Stimulated activated CD8-positive, alpha-beta memory T cell treated with anti-CD3 and anti-CD28 coated beads, Interleukin-12 subunit alpha, Interleukin-12 subunit beta, amount 100 ng/mL, for 24 hours (primary cell): ENCODE data around the gene SLCO3A1.

Experiments
- DNase-seq: peaks from one replicate; pipeline ENCODE4 v3.0.0-alpha.2; 2020; ENCODE audit errors: extremely low read depth

SLCO3A1 gene

GRCh38 chr15:92003515-92004067 lies 150.1 kb downstream of the SLCO3A1 start:
- no peak for DNase-seq

- DNase-seq, result no peak
These were observed 151.6 kb downstream of the SLCO3A1 start for GRCh38 chr15:92005154-92005553.

- DNase-seq, result no peak
These were observed 152.9 kb downstream of the SLCO3A1 start for GRCh38 chr15:92006186-92007028.

GRCh38 chr15:92009162-92009561 lies 155.7 kb downstream of the SLCO3A1 start:
- DNase-seq, result no peak

GRCh38 chr15:92011611-92012367 lies 158.3 kb downstream of the SLCO3A1 start:
- no peak for DNase-seq

GRCh38 chr15:92012368-92012629 lies 158.8 kb downstream of the SLCO3A1 start:
- DNase-seq, result no peak

GRCh38 chr15:92012881-92013280 lies 159.4 kb downstream of the SLCO3A1 start:
- no peak for DNase-seq

- no peak for DNase-seq
These were observed 160.9 kb downstream of the SLCO3A1 start for GRCh38 chr15:92014281-92015030.

GRCh38 chr15:92017882-92018534 lies 164.5 kb downstream of the SLCO3A1 start:
- DNase-seq, result no peak

GRCh38 chr15:92018535-92019239 lies 165.2 kb downstream of the SLCO3A1 start:
- DNase-seq, result no peak

- DNase-seq, result no peak
These were observed 166.2 kb downstream of the SLCO3A1 start for GRCh38 chr15:92019706-92020105.

GRCh38 chr15:92020207-92020606 lies 166.7 kb downstream of the SLCO3A1 start:
- DNase-seq, result no peak

GRCh38 chr15:92020804-92021203 lies 167.3 kb downstream of the SLCO3A1 start:
- no peak for DNase-seq

- no peak for DNase-seq
These were observed 168.3 kb downstream of the SLCO3A1 start for GRCh38 chr15:92021792-92022191.

GRCh38 chr15:92023965-92024364 lies 170.5 kb downstream of the SLCO3A1 start:
- no peak for DNase-seq

GRCh38 chr15:92025706-92026270 lies 172.3 kb downstream of the SLCO3A1 start:
- DNase-seq, result no peak

GRCh38 chr15:92028389-92028724 lies 174.8 kb downstream of the SLCO3A1 start:
- no peak for DNase-seq

- no peak for DNase-seq
These were observed 176.3 kb downstream of the SLCO3A1 start for GRCh38 chr15:92029767-92030166.

- no peak for DNase-seq
These were observed 179.8 kb downstream of the SLCO3A1 start for GRCh38 chr15:92033314-92033713.

- DNase-seq, result no peak
These were observed 180.2 kb downstream of the SLCO3A1 start for GRCh38 chr15:92033723-92034122.

- no peak for DNase-seq
These were observed 180.7 kb downstream of the SLCO3A1 start for GRCh38 chr15:92034227-92034626.
